GM23338 (cell line): Measurements from ENCODE around the gene ICAM1. TPM values are rescaled to one million over a fixed set of nuclear protein-coding genes. Genes with fewer than 3 reads are reported as not detected.

Experiments used
- CREB1 ChIP-seq: fragments of 250-450 bp; sonication (Bioruptor Pico); IDR thresholded peaks from 2 replicates; pipeline ENCODE4 v1.5.0; 2020; ENCODE audit warnings: low read depth, mild to moderate bottlenecking, moderate library complexity
- EZH2phosphoT487 ChIP-seq: fragments of 200-600 bp; sonication (generic); IDR thresholded peaks from one replicate; pipeline ENCODE4 v1.8.1; 2018; ENCODE audit warnings: antibody characterized with exemption; ENCODE audit not compliant: unreplicated experiment
- JUNB ChIP-seq: IDR thresholded peaks from one replicate; pipeline ENCODE4 v1.6.1; 2016; ENCODE audit warnings: antibody characterized with exemption; ENCODE audit not compliant: unreplicated experiment
- NANOG ChIP-seq: IDR thresholded peaks from 2 replicates; pipeline ENCODE4 v1.6.1; 2016; ENCODE audit warnings: antibody characterized with exemption, borderline replicate concordance
- POLR2AphosphoS5 ChIP-seq: IDR thresholded peaks from 2 replicates; pipeline ENCODE4 v1.6.1; 2016; ENCODE audit warnings: antibody characterized with exemption, low read depth
- STAT1 ChIP-seq: IDR thresholded peaks from one replicate; pipeline ENCODE4 v1.6.1; 2016; ENCODE audit warnings: antibody characterized with exemption; ENCODE audit not compliant: unreplicated experiment
- ZNF114 ChIP-seq: fragments of 250-450 bp; sonication (Bioruptor Pico); IDR thresholded peaks from 2 replicates; pipeline ENCODE4 v1.5.0; 2020; ENCODE audit warnings: mild to moderate bottlenecking, moderate library complexity
- ZNF462 ChIP-seq: fragments of 250-450 bp; sonication (Bioruptor Pico); IDR thresholded peaks from 2 replicates; pipeline ENCODE4 v1.5.0; 2020; ENCODE audit warnings: mild to moderate bottlenecking, moderate library complexity
- polyA plus RNA-seq: library from polyadenylated mRNA; unstranded; fragments of >200 nt; fragmentation: Nextera tagmentation; extraction: Ambion mirVana; gene quantifications from 2 replicates; pipeline ENCODE4 v1.2.1, GENCODE V29; 2016
- total RNA-seq: library from RNA; depleted of rRNA; stranded (reverse); fragments of >200 nt; shearing (Covaris generic); gene quantifications from 2 replicates; pipeline ENCODE4 v1.2.3, GENCODE V29; 2014
- TF ChIP-seq, protein P1 (sequence below): IDR thresholded peaks from 2 replicates; pipeline ENCODE4 v1.6.1; 2016; ENCODE audit warnings: antibody characterized with exemption

The ICAM1 gene
- total and polyA plus RNA-seq, 2 experiments from 2014 or later = 1.6 to 3.5 TPM

GRCh38 chr19:10246511-10246910 is 24.4 kb upstream of the ICAM1 start (continued):
- no peak for TF ChIP-seq ZNF462
- no peak for TF ChIP-seq NANOG
- no peak for TF ChIP-seq CREB1 (CRISPR knock-in tag)
- TF ChIP-seq JUNB = no peak
- no peak for TF ChIP-seq ZNF114 (CRISPR knock-in tag)
- no peak for TF ChIP-seq POLR2AphosphoS5
- no peak for TF ChIP-seq STAT1
- no peak for TF ChIP-seq EZH2phosphoT487
- TF ChIP-seq, protein P1, sequence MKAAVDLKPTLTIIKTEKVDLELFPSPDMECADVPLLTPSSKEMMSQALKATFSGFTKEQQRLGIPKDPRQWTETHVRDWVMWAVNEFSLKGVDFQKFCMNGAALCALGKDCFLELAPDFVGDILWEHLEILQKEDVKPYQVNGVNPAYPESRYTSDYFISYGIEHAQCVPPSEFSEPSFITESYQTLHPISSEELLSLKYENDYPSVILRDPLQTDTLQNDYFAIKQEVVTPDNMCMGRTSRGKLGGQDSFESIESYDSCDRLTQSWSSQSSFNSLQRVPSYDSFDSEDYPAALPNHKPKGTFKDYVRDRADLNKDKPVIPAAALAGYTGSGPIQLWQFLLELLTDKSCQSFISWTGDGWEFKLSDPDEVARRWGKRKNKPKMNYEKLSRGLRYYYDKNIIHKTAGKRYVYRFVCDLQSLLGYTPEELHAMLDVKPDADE = no peak
